ENCODE data around the gene CTIF. TPM values are rescaled to one million over a fixed set of nuclear protein-coding genes. Genes with fewer than 3 reads are reported as not detected.

The CTIF gene
- total and polyA plus RNA-seq, 11 donors: 21.2 to 93.0 (median 68.0) TPM

GRCh38 chr18:48774941-48775340, 236.1 kb downstream of the CTIF start:
- intact Hi-C loops (cut with DNase I): loop anchor here (5.0 to 10.0 kb wide), 11 partner anchors 63 to 640 kb away; partner anchors contain the start of gene SMAD7 (in 2 of the 10)
- Histone ChIP-seq H3K27ac (peak overlapping the region in 1 of 12 donors; percentile 93), H3K4me3 (no peak overlapping the region), H3K36me3 (no peaks in the 10 kb centered on the region), H3K9me3 (no peaks in the 10 kb centered on the region), H3K4me1 (peaks cover 5 to 88% (median 53%) of the 10 kb centered on the region in 12 donors), H3K27me3 (no peaks in the 10 kb centered on the region)
- WGBS, 4 donors: 96 to 99% (median 97%) methylated on average over 5 of the region's 5 CpGs
- ATAC-seq (no peak), DNase-seq (no peak)
- no peak for TF ChIP-seq POLR2A (IDR thresholded peaks at IDR 0.05)
- no peak for TF ChIP-seq CTCF (IDR thresholded peaks at IDR 0.05)

- no peaks in the 10 kb centered on the region for H3K36me3 ChIP-seq
- H3K27me3 ChIP-seq: no peaks in the 10 kb centered on the region
- intact Hi-C loops (cut with DNase I): loop anchor here (2.0 to 10.0 kb wide), 11 partner anchors 63 to 639 kb away; partner anchors contain the start of gene SMAD7 (in 2 of the 10)
- H3K4me3 ChIP-seq: no peak overlapping the region
- ATAC-seq (no peak), DNase-seq (no peak)
- H3K4me1 ChIP-seq: peaks cover 11 to 89% (median 57%) of the 10 kb centered on the region in 12 donors
- no peak for TF ChIP-seq CTCF (IDR thresholded peaks at IDR 0.05)
- no peak for TF ChIP-seq POLR2A (IDR thresholded peaks at IDR 0.05)
- no peaks in the 10 kb centered on the region for H3K9me3 ChIP-seq
- 84 to 90% (median 89%) methylated on average over 12 of the region's 12 CpGs for WGBS, 4 donors
- no peak overlapping the region for H3K27ac ChIP-seq
These were observed 236.7 kb downstream of the CTIF start for GRCh38 chr18:48775372-48776155.

- 97 to 99% (median 98%) methylated on average over 5 of the region's 5 CpGs; no CpG with 5 or more reads in 1 of the 4 donors for WGBS, 4 donors
- TF ChIP-seq CTCF (IDR thresholded peaks at IDR 0.05) (no peak), POLR2A (IDR thresholded peaks at IDR 0.05) (no peak)
- Histone ChIP-seq H3K4me1 (peaks cover 15 to 89% (median 60%) of the 10 kb centered on the region in 12 donors), H3K4me3 (no peak overlapping the region), H3K27ac (no peak overlapping the region), H3K27me3 (no peaks in the 10 kb centered on the region), H3K9me3 (no peaks in the 10 kb centered on the region), H3K36me3 (no peaks in the 10 kb centered on the region)
- ATAC-seq: no peak
- intact Hi-C loops (cut with DNase I): loop anchor here (2.0 to 10.0 kb wide), 11 partner anchors 64 to 639 kb away; partner anchors contain the start of gene SMAD7 (in 2 of the 10)
- no peak for DNase-seq
These were observed 237.3 kb downstream of the CTIF start for GRCh38 chr18:48776156-48776555.

DNA sequence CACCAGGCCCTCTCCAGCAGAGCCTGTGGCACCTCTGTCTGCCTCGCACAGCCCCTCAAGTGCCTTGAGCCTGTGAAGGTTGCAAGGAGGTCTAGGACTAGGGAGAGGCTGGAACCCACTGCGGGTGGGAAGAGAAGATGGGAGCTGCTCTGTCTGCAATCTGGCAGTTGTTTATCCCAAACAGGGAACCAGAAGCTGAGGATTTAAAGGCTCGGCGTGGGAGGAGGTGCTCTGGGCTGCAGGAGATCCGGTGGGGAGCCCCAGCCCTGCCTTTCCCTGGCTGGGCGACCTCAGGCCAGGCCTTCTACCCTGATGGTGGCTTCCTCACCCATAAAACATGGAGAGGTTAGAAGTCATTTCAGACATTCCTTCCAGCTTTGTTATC, 237.8 kb downstream of the CTIF start:
- Histone ChIP-seq H3K9me3 (no peaks in the 10 kb centered on the region), H3K27me3 (no peaks in the 10 kb centered on the region), H3K4me1 (peaks cover 15 to 89% (median 62%) of the 10 kb centered on the region in 12 donors), H3K36me3 (no peaks in the 10 kb centered on the region), H3K4me3 (no peak overlapping the region), H3K27ac (peak overlapping the region in 3 of 12 donors; percentile 17 to 42 (median 39))
- TF ChIP-seq CTCF (IDR thresholded peaks at IDR 0.05) (no peak), POLR2A (IDR thresholded peaks at IDR 0.05) (no peak)
- WGBS, 4 donors: 62 to 79% (median 78%) methylated on average over 5 to 6 of the region's 6 CpGs
- no peak for DNase-seq
- intact Hi-C loops (cut with DNase I): loop anchor here (2.0 to 10.0 kb wide), 11 partner anchors 64 to 638 kb away; partner anchors contain the start of gene SMAD7 (in 2 of the 10)
- ATAC-seq: no peak

Measured in heart left ventricle (tissue), 16 donors.